Uterus (tissue), 2 donors: ENCODE measurements around the gene MAD1L1.

Experiments used
- CTCF ChIP-seq, 4 experiments: fragments of 200-600 bp in 2 of 4; fragments of 450-650 bp in 2 of 4; sonication (generic) in 2 of 4; IDR thresholded peaks; one replicate each; pipeline ENCODE4 v1.5.1; 2016 to 2019; ENCODE audit warnings: antibody characterized with exemption in 4 of 4, mild to moderate bottlenecking in 2 of 4, moderate library complexity in 1 of 4
- POLR2A ChIP-seq, 2 donors: fragments of 450-650 bp; IDR thresholded peaks; one replicate each; pipeline ENCODE4 v1.6.1; 2016; ENCODE audit warnings: antibody characterized with exemption in 2 of 2, mild to moderate bottlenecking in 1 of 2, moderate library complexity in 1 of 2

DNA sequence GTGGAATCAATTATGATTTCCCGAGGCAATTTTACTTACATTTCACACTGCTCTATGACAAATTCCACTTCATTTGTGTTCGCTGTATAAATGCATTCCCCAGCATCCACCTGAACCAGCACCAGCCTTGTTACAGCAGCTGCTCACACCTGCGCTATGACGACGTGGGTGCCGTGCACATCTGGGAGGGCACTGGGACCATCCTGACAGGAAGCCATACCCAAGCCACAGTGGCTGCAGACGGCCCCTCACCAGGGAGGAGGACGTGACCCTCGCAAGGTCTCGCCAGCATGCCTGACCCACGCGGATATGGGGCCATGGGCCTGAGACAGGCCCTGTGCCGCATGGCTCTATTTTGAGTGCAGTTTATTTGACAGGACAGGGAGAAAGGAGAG, 201.3 kb downstream of the MAD1L1 start:
- TF ChIP-seq CTCF (IDR thresholded peaks at IDR 0.05) = no peak
- no peak for TF ChIP-seq POLR2A (IDR thresholded peaks at IDR 0.05)
